Left ventricle myocardium inferior (tissue), 1 donor: ENCODE data around the gene ACP1. TPM values are rescaled to one million over a fixed set of nuclear protein-coding genes. Genes with fewer than 3 reads are reported as not detected.

Source experiments
- DNase-seq: peaks from one replicate; pipeline ENCODE4 v3.0.0-alpha.2; 2020
- H3K27ac ChIP-seq: fragments of 200-600 bp; replicated peaks from 2 replicates; pipeline ENCODE4 v1.8.0; 2021
- H3K27me3 ChIP-seq: fragments of 200-600 bp; 2 replicates; pipeline ENCODE4 v1.8.0; 2021; ENCODE audit warnings: low read depth
- H3K36me3 ChIP-seq: fragments of 200-600 bp; 2 replicates; pipeline ENCODE4 v1.8.0; 2021
- H3K4me1 ChIP-seq: fragments of 200-600 bp; 2 replicates; pipeline ENCODE4 v1.8.0; 2021
- H3K4me3 ChIP-seq: fragments of 200-600 bp; 2 replicates; pipeline ENCODE4 v1.8.0; 2021; ENCODE audit warnings: mild to moderate bottlenecking, moderate library complexity
- H3K9me3 ChIP-seq: fragments of 200-600 bp; replicated peaks from 2 replicates; pipeline ENCODE4 v1.8.0; 2021
- intact Hi-C: fragments of 100-400 bp; cut with micrococcal nuclease; formaldehyde crosslinking; loops from one replicate; pipeline ENCODE4 v1.11.0; 2022
- total RNA-seq: library from RNA; stranded (reverse); fragmentation: NEBNext Ultra II Directional; extraction: Animal tissue kit (Norgen Biotek cat#: 25700); gene quantifications from one replicate; pipeline ENCODE4 v1.2.1, GENCODE V29; 2021
- TF ChIP-seq, protein P1 (sequence below): fragments of 200-600 bp; IDR thresholded peaks from 2 replicates; pipeline ENCODE4 v1.8.0; 2021; ENCODE audit warnings: antibody characterized with exemption, mild to moderate bottlenecking, borderline replicate concordance
- donor health status: DM: no; HTN: yes; CAD: no; lungs with severe emphysema.

Gene ACP1
- total RNA-seq, 1 donor from 2014 or later, result 68.0 TPM

DNA sequence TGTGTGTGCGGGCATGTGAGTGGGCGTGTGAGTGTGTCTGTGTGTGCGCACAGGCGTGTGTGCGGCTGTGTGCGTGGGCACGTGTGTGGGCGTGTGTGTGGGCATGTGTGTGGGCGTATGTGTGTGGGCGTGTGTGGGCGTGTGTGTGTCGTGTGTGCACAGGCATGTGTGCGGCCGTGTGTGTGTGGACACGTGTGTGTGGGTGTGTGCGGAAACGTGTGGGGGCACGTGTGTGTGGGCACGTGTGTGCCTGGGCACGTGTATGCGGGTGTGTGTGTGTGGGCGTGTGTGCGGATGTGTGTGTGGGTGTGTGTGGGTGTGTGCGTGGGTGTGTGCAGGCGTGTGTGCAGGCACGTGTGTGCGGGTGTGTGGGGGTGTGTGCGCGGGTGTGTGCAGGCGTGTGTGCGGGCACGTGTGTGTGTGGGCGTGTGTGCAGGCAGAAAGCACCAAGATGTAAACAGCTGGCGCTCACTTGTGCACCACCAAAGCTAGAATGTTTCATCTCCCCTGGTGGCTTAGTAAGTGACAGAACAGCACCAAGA, 54.4 kb downstream of the ACP1 start:
- no peak overlapping the region for H3K27ac ChIP-seq
- H3K9me3 ChIP-seq, result no peaks in the 10 kb centered on the region
- intact Hi-C loops, result no loop called here
- TF ChIP-seq, protein P1, sequence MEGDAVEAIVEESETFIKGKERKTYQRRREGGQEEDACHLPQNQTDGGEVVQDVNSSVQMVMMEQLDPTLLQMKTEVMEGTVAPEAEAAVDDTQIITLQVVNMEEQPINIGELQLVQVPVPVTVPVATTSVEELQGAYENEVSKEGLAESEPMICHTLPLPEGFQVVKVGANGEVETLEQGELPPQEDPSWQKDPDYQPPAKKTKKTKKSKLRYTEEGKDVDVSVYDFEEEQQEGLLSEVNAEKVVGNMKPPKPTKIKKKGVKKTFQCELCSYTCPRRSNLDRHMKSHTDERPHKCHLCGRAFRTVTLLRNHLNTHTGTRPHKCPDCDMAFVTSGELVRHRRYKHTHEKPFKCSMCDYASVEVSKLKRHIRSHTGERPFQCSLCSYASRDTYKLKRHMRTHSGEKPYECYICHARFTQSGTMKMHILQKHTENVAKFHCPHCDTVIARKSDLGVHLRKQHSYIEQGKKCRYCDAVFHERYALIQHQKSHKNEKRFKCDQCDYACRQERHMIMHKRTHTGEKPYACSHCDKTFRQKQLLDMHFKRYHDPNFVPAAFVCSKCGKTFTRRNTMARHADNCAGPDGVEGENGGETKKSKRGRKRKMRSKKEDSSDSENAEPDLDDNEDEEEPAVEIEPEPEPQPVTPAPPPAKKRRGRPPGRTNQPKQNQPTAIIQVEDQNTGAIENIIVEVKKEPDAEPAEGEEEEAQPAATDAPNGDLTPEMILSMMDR, result no peak
- no peaks in the 10 kb centered on the region for H3K4me1 ChIP-seq
- H3K27me3 ChIP-seq, result peaks cover 35% of the 10 kb centered on the region
- H3K4me3 ChIP-seq, result no peak overlapping the region
- no peak for DNase-seq
- H3K36me3 ChIP-seq, result no peaks in the 10 kb centered on the region

DNA sequence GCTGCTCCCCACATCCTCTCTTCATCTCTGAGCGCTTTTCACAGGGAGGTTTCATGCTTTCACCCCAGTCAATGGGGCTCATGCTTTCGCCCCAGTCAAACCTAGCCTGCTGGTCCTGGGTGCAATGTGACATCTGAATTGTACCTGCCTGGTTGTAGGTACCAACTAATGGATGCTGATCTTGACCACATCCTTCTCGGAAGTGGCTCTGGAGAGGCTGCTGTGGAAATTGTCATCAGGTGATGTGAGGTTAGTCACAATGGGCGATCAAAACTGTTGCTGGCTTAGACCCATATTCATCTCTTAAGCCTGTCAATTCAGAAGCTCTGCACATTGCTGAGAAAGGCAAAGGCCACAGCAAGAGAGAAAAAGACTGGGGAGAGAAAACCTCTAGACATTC, 55.8 kb downstream of the ACP1 start:
- no peak overlapping the region for H3K4me3 ChIP-seq
- H3K36me3 ChIP-seq, result no peaks in the 10 kb centered on the region
- H3K4me1 ChIP-seq, result no peaks in the 10 kb centered on the region
- intact Hi-C loops, result no loop called here
- TF ChIP-seq, protein P1, result no peak
- H3K27me3 ChIP-seq, result peaks cover 21% of the 10 kb centered on the region
- H3K9me3 ChIP-seq, result no peaks in the 10 kb centered on the region
- no peak overlapping the region for H3K27ac ChIP-seq
- no peak for DNase-seq

GRCh38 chr2:322326-322725, 57.6 kb downstream of the ACP1 start:
- peaks cover 7% of the 10 kb centered on the region for H3K27me3 ChIP-seq
- peaks cover 9% of the 10 kb centered on the region for H3K9me3 ChIP-seq
- no peak overlapping the region for H3K4me3 ChIP-seq
- no peak for DNase-seq
- TF ChIP-seq, protein P1, result no peak
- no peaks in the 10 kb centered on the region for H3K4me1 ChIP-seq
- intact Hi-C loops, result no loop called here
- no peaks in the 10 kb centered on the region for H3K36me3 ChIP-seq
- H3K27ac ChIP-seq, result no peak overlapping the region

DNA sequence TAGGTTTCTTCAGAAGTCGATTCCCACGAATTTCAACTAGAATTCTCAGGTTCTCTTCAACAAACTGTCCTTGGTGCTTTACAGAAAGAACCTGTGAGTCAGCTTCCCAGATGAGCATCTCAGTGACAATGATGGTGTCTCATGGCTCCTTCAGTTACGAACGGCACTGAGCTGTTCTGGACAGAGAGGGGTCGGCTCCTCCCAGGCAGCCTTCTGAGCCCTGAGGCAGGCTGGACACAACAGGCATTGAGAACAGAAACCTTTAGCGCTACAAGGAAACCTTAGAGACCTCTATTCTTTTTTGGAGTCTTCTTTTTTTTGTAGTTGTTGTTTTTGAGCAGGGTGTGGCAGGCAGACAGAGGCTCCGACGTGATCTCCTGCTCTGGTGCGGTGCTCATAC, 58.3 kb downstream of the ACP1 start:
- intact Hi-C loops, result no loop called here
- Histone ChIP-seq H3K4me3 (no peak overlapping the region), H3K4me1 (no peaks in the 10 kb centered on the region), H3K27ac (no peak overlapping the region), H3K9me3 (peaks cover 16% of the 10 kb centered on the region), H3K36me3 (no peaks in the 10 kb centered on the region), H3K27me3 (peaks cover 1% of the 10 kb centered on the region)
- TF ChIP-seq, protein P1, result no peak
- DNase-seq, result no peak

Other genes with a start within 250 kb of the ACP1 start
- gene FAM110C, start 218.4 kb upstream of the ACP1 start, total RNA-seq, result 3.3 TPM
- 9.8 TPM for gene SH3YL1, start 915 bp upstream of the ACP1 start, total RNA-seq
- 1.1 TPM for gene ALKAL2, start 23.1 kb downstream of the ACP1 start, total RNA-seq